HG02642 (cell line): Measurements from ENCODE around the gene ANKS1B.
"Not testable (repeated sequence)": the region's sequence is repeated elsewhere in the genome, so short reads cannot be mapped to it uniquely, and the experiment has no call there.

Source experiments
- ATAC-seq: cut with Tn5 transposase; IDR thresholded peaks from one replicate; pipeline ENCODE4 v1.9.1; 2021; ENCODE audit warnings: mild to moderate bottlenecking; ENCODE audit not compliant: unreplicated experiment, poor library complexity

The ANKS1B gene

GRCh38 chr12:99768758-99769157 is 216.0 kb downstream of the ANKS1B start:
- ATAC-seq, result no peak

GRCh38 chr12:99767809-99768208 is 216.9 kb downstream of the ANKS1B start:
- ATAC-seq, result no peak

- ATAC-seq, result no peak
Observed at GRCh38 chr12:99766408-99766807, 218.3 kb downstream of the ANKS1B start.

GRCh38 chr12:99765469-99766114 is 219.1 kb downstream of the ANKS1B start:
- ATAC-seq, result no peak

GRCh38 chr12:99759444-99759843 is 225.3 kb downstream of the ANKS1B start:
- ATAC-seq, result no peak

- no peak for ATAC-seq
Observed at GRCh38 chr12:99758997-99759396, 225.7 kb downstream of the ANKS1B start.

- no peak for ATAC-seq
Observed at GRCh38 chr12:99752740-99753139, 232.0 kb downstream of the ANKS1B start.

GRCh38 chr12:99746538-99746937 is 238.2 kb downstream of the ANKS1B start:
- ATAC-seq, result no peak

- no peak for ATAC-seq
Observed at GRCh38 chr12:99745895-99746294, 238.8 kb downstream of the ANKS1B start.

GRCh38 chr12:99745121-99745520 is 239.6 kb downstream of the ANKS1B start:
- no peak for ATAC-seq

GRCh38 chr12:99736760-99737269 is 247.9 kb downstream of the ANKS1B start:
- ATAC-seq, result no peak

GRCh38 chr12:99732131-99732530 is 252.6 kb downstream of the ANKS1B start:
- ATAC-seq, result no peak

- ATAC-seq, result no peak
Observed at GRCh38 chr12:99722690-99723486, 261.8 kb downstream of the ANKS1B start.

GRCh38 chr12:99721715-99722275 is 262.9 kb downstream of the ANKS1B start:
- ATAC-seq, result no peak

GRCh38 chr12:99720083-99720465 is 264.7 kb downstream of the ANKS1B start:
- ATAC-seq, result not testable (repeated sequence)

GRCh38 chr12:99719411-99720082 is 265.2 kb downstream of the ANKS1B start:
- ATAC-seq, result not testable (repeated sequence)

GRCh38 chr12:99715841-99716510 is 268.8 kb downstream of the ANKS1B start:
- ATAC-seq, result not testable (repeated sequence)

GRCh38 chr12:99714921-99715320 is 269.8 kb downstream of the ANKS1B start:
- not testable (repeated sequence) for ATAC-seq

GRCh38 chr12:99713946-99714520 is 270.7 kb downstream of the ANKS1B start:
- no peak for ATAC-seq

- no peak for ATAC-seq
Observed at GRCh38 chr12:99712281-99712680, 272.5 kb downstream of the ANKS1B start.
